Jurkat, Clone E6-1 (cell line): ENCODE results near the gene CDCA4.
A peak's percentile ranks its signal among the peaks of the same experiment; 100 is the strongest.

Experiments used
- DNase-seq: peaks from one replicate; pipeline ENCODE4 v3.0.0-alpha.2; 2011; ENCODE audit warnings: low read depth, low spot score
- H3K4me3 ChIP-seq: 2 replicates; pipeline ENCODE4 v1.5.1; 2011; ENCODE audit warnings: mild to moderate bottlenecking, low read length, control low read depth, moderate library complexity

Gene CDCA4

GRCh38 chr14:105059035-105059924 is 38.4 kb upstream of the CDCA4 start:
- no peak overlapping the region for H3K4me3 ChIP-seq

GRCh38 chr14:105058521-105059034 is 37.7 kb upstream of the CDCA4 start:
- DNase-seq: no peak

More at GRCh38 chr14:105059035-105059924, 38.4 kb upstream of the CDCA4 start:
- DNase-seq: no peak

DNA sequence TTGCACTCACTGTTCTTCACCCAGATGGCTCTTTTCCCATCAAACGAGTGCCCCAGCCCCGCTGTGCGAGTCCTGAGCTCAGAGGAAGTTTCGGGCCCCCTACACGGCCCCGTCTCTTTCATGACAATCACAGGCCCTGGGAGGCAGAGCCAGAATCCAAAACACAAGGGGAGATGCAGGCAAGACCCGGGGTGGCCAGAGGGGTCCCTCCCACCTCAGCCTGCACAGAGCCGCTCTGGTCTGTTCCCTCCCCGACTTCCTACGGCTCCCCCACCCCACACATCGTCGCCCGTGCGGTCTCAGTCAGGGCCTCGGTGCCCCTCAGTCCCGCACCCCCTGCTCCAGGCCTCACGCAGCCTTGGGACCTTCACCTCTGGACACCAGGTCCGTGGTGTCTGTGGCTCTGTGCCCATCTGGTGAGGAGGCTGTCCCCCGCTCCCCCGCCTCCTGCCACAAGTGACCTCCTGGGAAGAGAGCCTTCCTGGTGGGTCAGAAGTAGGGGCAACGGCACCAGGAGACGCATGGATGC is 35.5 kb upstream of the CDCA4 start:
- no peak overlapping the region for H3K4me3 ChIP-seq
- DNase-seq: no peak

More at GRCh38 chr14:105058521-105059034, 37.7 kb upstream of the CDCA4 start:
- H3K4me3 ChIP-seq: no peak overlapping the region

DNA sequence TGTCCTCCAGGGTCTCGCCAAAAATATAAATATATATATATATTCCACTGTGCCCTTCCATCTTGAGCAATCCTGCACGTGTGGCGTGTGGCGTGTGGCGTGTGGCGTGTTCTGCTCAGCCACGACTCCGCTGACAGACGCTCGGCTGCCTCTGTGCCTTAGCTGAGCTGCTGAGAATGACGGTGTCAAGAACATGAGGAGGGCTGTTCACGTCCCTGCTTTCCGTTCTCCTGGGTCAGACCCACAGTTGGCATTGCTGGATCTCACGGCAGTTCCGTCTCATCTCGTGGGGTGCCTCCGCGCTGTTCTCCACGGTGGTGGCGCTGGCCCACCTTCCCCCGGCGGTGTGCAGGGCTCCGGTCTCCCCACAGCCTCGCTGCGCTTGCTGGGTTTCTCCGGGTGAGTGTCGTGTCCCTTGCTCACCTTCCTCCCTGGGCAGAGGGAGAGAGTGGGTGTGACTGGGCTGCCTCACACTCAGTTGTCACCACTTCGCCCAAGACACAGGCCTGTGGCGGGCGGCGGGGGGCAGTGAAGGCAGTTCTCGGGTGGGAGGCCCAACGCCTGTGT is 34.9 kb upstream of the CDCA4 start:
- DNase-seq: no peak
- H3K4me3 ChIP-seq: no peak overlapping the region

DNA sequence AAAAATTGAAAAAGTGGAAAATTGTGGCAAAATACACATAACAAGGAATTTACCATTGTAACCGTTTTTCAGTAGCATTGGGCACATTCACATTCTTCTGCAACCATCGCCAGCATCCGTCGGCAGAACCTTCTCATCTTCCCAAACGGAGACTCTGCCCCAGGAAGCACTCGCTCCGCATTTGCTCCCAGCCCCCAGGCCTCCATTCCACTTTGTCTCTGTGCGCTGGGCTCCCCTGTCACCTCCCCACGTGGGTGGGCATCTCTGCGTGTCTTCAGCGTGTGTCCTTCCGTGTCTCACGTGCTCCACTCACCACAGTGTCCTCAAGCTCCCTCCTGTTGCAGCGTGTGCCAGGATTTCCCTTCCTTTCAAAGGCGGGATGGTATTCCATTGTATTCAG is 34.5 kb upstream of the CDCA4 start:
- DNase-seq: no peak
- H3K4me3 ChIP-seq: no peak overlapping the region

GRCh38 chr14:105053996-105054395 is 33.1 kb upstream of the CDCA4 start:
- H3K4me3 ChIP-seq: no peak overlapping the region
- DNase-seq: no peak

GRCh38 chr14:105053421-105053820 is 32.5 kb upstream of the CDCA4 start:
- H3K4me3 ChIP-seq: no peak overlapping the region
- DNase-seq: no peak

- H3K4me3 ChIP-seq: no peak overlapping the region
- DNase-seq: no peak
Measured at GRCh38 chr14:105052110-105052458, 31.2 kb upstream of the CDCA4 start.

GRCh38 chr14:105051182-105052109 is 30.6 kb upstream of the CDCA4 start:
- DNase-seq: no peak
- H3K4me3 ChIP-seq: no peak overlapping the region

DNA sequence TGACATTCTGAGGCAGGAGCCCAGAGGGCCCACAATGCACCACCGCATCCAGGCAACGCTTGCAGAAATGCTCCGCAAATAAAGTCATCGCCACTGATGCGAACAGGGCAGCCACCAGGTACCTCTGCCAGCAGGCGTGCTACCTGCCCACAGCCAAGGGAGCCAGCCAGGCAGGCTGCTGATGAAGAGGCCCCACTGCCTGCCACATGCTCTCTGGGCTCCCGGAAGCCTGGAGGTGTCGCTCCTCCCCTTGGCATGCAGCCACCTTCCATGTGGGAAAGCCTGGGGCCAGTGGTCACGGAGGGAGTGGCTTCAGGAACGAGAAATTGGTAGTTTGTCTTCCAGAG is 29.6 kb upstream of the CDCA4 start:
- no peak for DNase-seq
- H3K4me3 ChIP-seq: no peak overlapping the region

DNA sequence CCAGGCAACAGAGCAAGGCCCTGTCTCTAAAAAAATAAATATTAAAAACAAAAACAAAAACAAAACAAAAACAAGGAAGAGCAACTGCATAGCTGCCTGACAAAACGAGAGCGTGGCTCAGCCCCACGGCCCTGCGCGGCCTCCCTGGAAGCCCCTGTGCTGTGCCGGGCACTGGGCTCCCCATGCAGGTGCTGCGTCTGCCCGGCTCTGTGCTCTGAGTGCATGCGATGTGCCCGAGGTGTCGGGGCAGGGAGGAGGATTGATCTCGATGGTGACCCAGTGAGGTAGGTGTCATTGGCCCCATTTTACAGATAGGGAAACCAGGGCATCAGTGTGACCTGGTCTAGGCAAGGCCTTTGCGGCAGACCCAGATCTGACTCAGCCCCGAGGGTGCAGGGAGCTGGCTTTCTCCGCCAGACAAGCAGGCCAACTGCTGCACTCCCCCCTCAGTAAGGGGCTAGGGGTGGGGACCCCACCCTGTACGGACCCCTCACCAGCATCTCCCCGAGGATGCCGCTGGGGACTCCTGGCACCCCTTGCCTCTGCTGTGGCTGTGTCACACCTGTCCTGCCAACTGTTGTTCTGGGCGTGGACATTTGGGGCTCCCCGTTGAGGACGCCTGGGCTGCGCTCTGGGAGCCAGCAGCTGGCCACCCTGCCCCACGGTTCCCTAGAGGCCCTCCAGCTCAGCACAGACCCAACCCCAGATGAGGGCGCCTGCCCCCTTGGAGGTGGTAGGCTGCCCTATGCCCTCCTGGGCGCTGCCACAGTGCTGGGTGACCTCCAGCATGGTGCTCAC is 29.1 kb upstream of the CDCA4 start:
- no peak overlapping the region for H3K4me3 ChIP-seq
- DNase-seq: no peak

- no peak for DNase-seq
- H3K4me3 ChIP-seq: no peak overlapping the region
Measured at GRCh38 chr14:105047283-105048016, 26.6 kb upstream of the CDCA4 start.

DNA sequence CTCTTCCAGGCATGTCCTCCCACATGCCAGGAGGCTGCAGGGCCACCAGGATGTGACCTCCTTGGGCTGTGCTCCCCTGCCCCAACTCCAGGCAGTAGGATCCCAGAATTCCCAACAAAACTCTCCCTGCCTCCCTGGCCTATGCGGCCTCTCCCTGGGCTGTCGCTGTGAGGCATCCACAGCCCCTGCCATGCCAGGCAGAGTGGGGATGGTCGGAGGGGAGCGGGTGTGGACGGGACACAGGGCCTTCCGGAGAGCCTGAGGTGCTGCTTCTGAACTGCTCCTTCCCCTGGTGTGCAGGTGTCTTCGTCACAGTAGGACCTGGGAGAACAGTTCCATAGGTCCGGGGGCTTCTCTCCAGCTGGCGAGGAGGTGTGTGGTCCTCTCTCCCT is 26.0 kb upstream of the CDCA4 start:
- DNase-seq: no peak
- no peak overlapping the region for H3K4me3 ChIP-seq

GRCh38 chr14:105045710-105046326 is 24.9 kb upstream of the CDCA4 start:
- DNase-seq: peak; percentile 79
- no peak overlapping the region for H3K4me3 ChIP-seq

DNA sequence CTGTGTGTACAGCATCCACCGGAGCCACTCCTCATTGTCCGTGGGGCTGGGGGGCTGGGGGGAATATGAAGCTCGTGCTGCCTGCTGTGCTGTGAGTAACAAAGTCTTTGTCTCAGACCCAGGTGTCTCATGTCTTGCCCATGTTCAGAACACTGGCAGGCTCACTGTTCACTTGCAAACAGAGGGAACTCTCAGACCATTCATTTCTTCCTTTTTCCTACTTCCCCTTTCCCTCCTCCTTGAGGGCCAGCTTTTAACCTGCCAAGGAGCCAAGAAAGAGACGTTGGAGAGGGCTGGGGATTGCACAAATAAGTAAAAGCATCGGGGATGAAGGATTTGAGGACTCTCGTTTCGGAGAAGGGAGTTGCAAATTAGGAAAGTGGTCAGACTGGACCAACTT is 22.8 kb upstream of the CDCA4 start:
- no peak overlapping the region for H3K4me3 ChIP-seq
- DNase-seq: no peak

DNA sequence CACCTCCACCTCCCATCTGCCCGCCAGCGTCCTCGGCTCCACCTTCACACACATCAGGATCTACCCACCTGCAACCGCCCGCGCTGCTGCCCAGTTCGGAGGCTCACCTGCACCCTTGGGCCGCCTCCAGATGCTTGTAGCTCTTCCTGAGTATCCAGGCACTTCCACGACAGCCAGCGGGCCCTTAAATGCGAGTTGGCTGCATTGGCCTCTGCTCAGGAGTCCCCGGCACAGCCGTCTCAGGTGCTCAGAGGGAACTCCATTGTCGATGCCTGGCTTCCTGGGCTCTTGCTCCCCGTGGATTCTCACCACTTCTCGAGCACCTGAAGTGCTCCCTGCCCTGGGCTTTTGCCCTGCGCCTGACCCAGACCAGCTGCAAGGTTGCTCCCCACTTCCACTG is 21.9 kb upstream of the CDCA4 start:
- H3K4me3 ChIP-seq: no peak overlapping the region
- no peak for DNase-seq

DNA sequence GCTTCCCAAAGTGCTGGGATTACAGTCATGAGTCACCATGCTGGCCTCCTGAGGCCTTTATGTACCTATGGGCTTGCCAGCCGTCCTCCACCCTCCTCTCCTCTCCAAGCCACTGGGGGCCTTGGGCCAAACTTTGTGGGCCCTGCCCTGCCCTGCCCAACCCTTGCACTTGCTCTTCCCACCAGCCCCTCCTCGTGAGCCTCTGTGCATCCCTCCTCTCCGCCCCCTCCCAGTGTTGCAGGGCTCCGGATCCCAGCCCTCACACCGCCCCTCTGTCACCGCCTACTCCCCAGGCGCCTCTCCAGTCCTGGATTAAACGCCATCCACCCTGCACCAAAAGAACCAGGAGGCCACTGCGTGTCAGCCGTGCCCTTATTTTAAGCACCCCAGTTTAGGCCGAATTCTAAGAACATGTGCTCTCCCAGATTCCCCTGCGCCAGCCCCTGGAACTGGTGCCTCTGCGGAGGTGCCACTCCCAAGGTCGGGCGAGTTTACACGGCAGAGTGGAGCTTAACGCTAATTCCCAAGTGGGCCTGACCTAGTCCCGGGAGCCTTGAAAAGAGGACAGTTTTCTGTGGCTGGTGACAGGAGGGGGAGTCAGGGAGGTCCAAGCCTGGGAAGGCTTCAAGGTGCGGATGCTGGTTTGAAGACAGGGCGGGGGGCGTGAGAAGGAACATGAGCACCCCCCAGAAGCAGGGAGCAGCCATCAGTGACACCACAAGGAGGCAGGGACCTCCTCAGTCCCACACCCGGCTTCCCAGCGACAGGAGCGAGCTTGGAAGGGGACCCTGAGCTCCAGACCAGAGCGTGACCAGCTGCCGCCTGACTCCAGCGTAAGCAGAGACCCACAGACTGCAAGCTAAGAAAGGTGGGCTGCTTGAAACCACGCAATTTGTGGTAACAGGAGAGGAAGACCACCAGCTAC is 21.2 kb upstream of the CDCA4 start:
- no peak for DNase-seq
- no peak overlapping the region for H3K4me3 ChIP-seq
